Mesenteric fat pad (tissue), 1 donor: ENCODE measurements around the gene DYNLT3. TPM values are rescaled to one million over a fixed set of nuclear protein-coding genes. Genes with fewer than 3 reads are reported as not detected.

Source experiments
- total RNA-seq: library from RNA; stranded (reverse); fragmentation: NEBNext Ultra II Directional; extraction: Animal tissue kit (Norgen Biotek cat#: 25700); gene quantifications from one replicate; pipeline ENCODE4 v1.2.1, GENCODE V29; 2021
- donor health status: DM: yes; HTN: yes; CAD: no.

DYNLT3 gene
- total RNA-seq, 1 donor from 2014 or later: 30.0 TPM

Other genes starting within 250 kb of the DYNLT3 start
- 0.13 TPM for gene XK, start 161.8 kb downstream of the DYNLT3 start, total RNA-seq
- 77.0 TPM for gene CYBB, start 67.5 kb downstream of the DYNLT3 start, total RNA-seq
- 0.06 TPM for gene SYTL5, start 159.0 kb upstream of the DYNLT3 start, total RNA-seq